H1 (cell line): Measurements from ENCODE around the gene MCRS1. TPM values are rescaled to one million over a fixed set of nuclear protein-coding genes. Genes with fewer than 3 reads are reported as not detected.

Experiments used
- EP300 ChIP-seq, 2 experiments: IDR thresholded peaks; 1 replicate in 1 of 2; 2 replicates in 1 of 2; pipeline ENCODE4 v1.6.1; 2011 to 2012; ENCODE audit warnings: low read depth in 2 of 2, low read length in 2 of 2, mild to moderate bottlenecking in 2 of 2, borderline replicate concordance in 1 of 2, inconsistent platforms in 1 of 2, moderate library complexity in 1 of 2
- PHF8 ChIP-seq: fragments of 200-600 bp; sonication (generic); conservative IDR thresholded peaks from 2 replicates; pipeline ENCODE4 v1.7.1; 2012; ENCODE audit warnings: low read depth, mild to moderate bottlenecking, inconsistent platforms, low read length, moderate library complexity
- POLR2AphosphoS5 ChIP-seq: IDR thresholded peaks from 2 replicates; pipeline ENCODE4 v1.6.1; 2011; ENCODE audit warnings: low read depth, low read length
- RAD21 ChIP-seq, 2 experiments: IDR thresholded peaks in 1 of 2; conservative IDR thresholded peaks in 1 of 2; 2 replicates each; pipeline ENCODE4 v1.6.1; 2011; ENCODE audit warnings: low read depth in 2 of 2, low read length in 2 of 2, improper control_type of control experiment in 1 of 2, inconsistent platforms in 1 of 2, mild to moderate bottlenecking in 1 of 2, moderate library complexity in 1 of 2
- RNF2 ChIP-seq: fragments of 200-900, 300-1000 bp; sonication (generic); IDR thresholded peaks from 2 replicates; pipeline ENCODE4 v1.7.1; 2016; ENCODE audit warnings: borderline replicate concordance, low read depth, mild to moderate bottlenecking, antibody characterized with exemption, low read length; ENCODE audit not compliant: poor library complexity, severe bottlenecking; ENCODE audit errors: missing control alignments
- polyA plus RNA-seq, 7 experiments: library from polyadenylated mRNA; depleted of rRNA in 3 of 7; stranded (reverse) in 5 of 7; unstranded in 2 of 7; fragments of >200 nt in 5 of 7; fragments of 200-250 nt in 2 of 7; gene quantifications; 1 replicate in 5 of 7; 2 replicates in 1 of 7; 4 replicates in 1 of 7; pipeline versions ENCODE4 v1.2.1 to v1.2.3, GENCODE V29; 2011 to 2013; ENCODE audit warnings: missing spikeins in 2 of 7, mixed read lengths in 2 of 7
- total RNA-seq: library from RNA; stranded (reverse); fragmentation: NEBNext Ultra II Directional; extraction: Animal tissue kit (Norgen Biotek cat#: 25700); gene quantifications from 2 replicates; pipeline ENCODE4 v1.2.1, GENCODE V29; 2021
- TF ChIP-seq, protein P1 (sequence below): IDR thresholded peaks from 2 replicates; pipeline ENCODE4 v1.6.1; 2011; ENCODE audit warnings: low read depth, mild to moderate bottlenecking, low read length; ENCODE audit not compliant: insufficient read depth
- TF ChIP-seq, protein P2 (sequence below): IDR thresholded peaks from 2 replicates; pipeline ENCODE4 v1.6.1; 2012; ENCODE audit warnings: inconsistent platforms
- TF ChIP-seq, protein P3 (sequence below): fragments of 300-600 bp; sonication (generic); IDR thresholded peaks from 2 replicates; pipeline ENCODE4 v1.7.1; 2012; ENCODE audit warnings: low read length, moderate library complexity, mild to moderate bottlenecking, inconsistent platforms; ENCODE audit not compliant: insufficient replicate concordance

The MCRS1 gene
- total and polyA plus RNA-seq, 2 of the 8 experiments (the other 6 are each of a cell fraction or from before 2014, with no cell fraction given), result 90.3 to 139 TPM

DNA sequence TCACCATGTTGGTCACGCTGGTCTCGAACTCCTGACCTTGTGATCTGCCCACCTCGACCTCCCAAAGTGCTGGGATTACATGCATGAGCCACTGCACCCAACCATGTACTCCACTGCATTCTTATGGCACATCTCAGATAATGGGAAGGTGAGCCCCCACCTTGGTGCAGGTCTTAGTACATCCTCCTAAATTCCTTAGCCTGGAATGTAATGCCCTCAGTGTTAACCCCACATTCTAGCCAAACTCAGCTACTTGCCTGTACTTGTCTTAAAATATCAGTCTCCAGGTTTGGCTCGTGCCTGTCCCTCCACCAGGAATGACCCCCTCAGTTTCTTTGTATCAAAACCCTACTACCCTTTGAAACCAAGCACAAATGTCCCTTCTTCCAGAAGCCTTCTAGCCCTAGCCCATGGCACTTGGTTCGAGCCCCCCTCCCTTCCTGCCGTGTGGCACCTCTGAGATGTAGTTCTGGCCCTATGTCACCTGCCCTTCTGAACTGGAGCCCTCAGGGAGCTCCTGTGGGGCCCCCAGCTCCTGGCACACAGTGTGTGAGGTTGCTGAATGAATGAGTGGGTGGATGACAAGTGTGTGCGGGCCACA, 20.8 kb downstream of the MCRS1 start (continued):
- TF ChIP-seq, protein P1, sequence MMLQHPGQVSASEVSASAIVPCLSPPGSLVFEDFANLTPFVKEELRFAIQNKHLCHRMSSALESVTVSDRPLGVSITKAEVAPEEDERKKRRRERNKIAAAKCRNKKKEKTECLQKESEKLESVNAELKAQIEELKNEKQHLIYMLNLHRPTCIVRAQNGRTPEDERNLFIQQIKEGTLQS, result no peak
- TF ChIP-seq POLR2AphosphoS5, result no peak
- TF ChIP-seq RAD21 (IDR thresholded peaks at IDR 0.05 in 1 of 2, conservative IDR thresholded peaks at IDR 0.05 in 1 of 2; ENCODE audit: low read depth in 2 of 2, low read length in 2 of 2), result no peak
- TF ChIP-seq, protein P2, sequence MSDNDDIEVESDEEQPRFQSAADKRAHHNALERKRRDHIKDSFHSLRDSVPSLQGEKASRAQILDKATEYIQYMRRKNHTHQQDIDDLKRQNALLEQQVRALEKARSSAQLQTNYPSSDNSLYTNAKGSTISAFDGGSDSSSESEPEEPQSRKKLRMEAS, result no peak
- TF ChIP-seq RNF2, result no peak
- TF ChIP-seq, protein P3, sequence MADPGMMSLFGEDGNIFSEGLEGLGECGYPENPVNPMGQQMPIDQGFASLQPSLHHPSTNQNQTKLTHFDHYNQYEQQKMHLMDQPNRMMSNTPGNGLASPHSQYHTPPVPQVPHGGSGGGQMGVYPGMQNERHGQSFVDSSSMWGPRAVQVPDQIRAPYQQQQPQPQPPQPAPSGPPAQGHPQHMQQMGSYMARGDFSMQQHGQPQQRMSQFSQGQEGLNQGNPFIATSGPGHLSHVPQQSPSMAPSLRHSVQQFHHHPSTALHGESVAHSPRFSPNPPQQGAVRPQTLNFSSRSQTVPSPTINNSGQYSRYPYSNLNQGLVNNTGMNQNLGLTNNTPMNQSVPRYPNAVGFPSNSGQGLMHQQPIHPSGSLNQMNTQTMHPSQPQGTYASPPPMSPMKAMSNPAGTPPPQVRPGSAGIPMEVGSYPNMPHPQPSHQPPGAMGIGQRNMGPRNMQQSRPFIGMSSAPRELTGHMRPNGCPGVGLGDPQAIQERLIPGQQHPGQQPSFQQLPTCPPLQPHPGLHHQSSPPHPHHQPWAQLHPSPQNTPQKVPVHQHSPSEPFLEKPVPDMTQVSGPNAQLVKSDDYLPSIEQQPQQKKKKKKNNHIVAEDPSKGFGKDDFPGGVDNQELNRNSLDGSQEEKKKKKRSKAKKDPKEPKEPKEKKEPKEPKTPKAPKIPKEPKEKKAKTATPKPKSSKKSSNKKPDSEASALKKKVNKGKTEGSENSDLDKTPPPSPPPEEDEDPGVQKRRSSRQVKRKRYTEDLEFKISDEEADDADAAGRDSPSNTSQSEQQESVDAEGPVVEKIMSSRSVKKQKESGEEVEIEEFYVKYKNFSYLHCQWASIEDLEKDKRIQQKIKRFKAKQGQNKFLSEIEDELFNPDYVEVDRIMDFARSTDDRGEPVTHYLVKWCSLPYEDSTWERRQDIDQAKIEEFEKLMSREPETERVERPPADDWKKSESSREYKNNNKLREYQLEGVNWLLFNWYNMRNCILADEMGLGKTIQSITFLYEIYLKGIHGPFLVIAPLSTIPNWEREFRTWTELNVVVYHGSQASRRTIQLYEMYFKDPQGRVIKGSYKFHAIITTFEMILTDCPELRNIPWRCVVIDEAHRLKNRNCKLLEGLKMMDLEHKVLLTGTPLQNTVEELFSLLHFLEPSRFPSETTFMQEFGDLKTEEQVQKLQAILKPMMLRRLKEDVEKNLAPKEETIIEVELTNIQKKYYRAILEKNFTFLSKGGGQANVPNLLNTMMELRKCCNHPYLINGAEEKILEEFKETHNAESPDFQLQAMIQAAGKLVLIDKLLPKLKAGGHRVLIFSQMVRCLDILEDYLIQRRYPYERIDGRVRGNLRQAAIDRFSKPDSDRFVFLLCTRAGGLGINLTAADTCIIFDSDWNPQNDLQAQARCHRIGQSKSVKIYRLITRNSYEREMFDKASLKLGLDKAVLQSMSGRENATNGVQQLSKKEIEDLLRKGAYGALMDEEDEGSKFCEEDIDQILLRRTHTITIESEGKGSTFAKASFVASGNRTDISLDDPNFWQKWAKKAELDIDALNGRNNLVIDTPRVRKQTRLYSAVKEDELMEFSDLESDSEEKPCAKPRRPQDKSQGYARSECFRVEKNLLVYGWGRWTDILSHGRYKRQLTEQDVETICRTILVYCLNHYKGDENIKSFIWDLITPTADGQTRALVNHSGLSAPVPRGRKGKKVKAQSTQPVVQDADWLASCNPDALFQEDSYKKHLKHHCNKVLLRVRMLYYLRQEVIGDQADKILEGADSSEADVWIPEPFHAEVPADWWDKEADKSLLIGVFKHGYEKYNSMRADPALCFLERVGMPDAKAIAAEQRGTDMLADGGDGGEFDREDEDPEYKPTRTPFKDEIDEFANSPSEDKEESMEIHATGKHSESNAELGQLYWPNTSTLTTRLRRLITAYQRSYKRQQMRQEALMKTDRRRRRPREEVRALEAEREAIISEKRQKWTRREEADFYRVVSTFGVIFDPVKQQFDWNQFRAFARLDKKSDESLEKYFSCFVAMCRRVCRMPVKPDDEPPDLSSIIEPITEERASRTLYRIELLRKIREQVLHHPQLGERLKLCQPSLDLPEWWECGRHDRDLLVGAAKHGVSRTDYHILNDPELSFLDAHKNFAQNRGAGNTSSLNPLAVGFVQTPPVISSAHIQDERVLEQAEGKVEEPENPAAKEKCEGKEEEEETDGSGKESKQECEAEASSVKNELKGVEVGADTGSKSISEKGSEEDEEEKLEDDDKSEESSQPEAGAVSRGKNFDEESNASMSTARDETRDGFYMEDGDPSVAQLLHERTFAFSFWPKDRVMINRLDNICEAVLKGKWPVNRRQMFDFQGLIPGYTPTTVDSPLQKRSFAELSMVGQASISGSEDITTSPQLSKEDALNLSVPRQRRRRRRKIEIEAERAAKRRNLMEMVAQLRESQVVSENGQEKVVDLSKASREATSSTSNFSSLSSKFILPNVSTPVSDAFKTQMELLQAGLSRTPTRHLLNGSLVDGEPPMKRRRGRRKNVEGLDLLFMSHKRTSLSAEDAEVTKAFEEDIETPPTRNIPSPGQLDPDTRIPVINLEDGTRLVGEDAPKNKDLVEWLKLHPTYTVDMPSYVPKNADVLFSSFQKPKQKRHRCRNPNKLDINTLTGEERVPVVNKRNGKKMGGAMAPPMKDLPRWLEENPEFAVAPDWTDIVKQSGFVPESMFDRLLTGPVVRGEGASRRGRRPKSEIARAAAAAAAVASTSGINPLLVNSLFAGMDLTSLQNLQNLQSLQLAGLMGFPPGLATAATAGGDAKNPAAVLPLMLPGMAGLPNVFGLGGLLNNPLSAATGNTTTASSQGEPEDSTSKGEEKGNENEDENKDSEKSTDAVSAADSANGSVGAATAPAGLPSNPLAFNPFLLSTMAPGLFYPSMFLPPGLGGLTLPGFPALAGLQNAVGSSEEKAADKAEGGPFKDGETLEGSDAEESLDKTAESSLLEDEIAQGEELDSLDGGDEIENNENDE, result no peak
- no peak for TF ChIP-seq PHF8
- no peak for TF ChIP-seq EP300 (IDR thresholded peaks at IDR 0.05; ENCODE audit: borderline replicate concordance in 1 of 2, low read depth in 2 of 2, low read length in 2 of 2)
